K562 (cell line): ENCODE measurements around the gene NEU1. TPM values are rescaled to one million over a fixed set of nuclear protein-coding genes. Genes with fewer than 3 reads are reported as not detected.

Source experiments
- CBX2 ChIP-seq: fragments of 200-600 bp; sonication (generic); IDR thresholded peaks from one replicate; pipeline ENCODE4 v1.6.1; 2012; ENCODE audit warnings: mild to moderate bottlenecking, low read length, inconsistent platforms; ENCODE audit not compliant: insufficient read depth, poor library complexity, severe bottlenecking
- CBX3 ChIP-seq, 2 experiments: IDR thresholded peaks; 1 replicate in 1 of 2; 2 replicates in 1 of 2; pipeline ENCODE4 v1.6.1; 2012; ENCODE audit warnings: inconsistent platforms in 2 of 2, low read length in 2 of 2, borderline replicate concordance in 1 of 2, control low read depth in 1 of 2
- DNMT1 ChIP-seq: fragments of 450-650 bp; IDR thresholded peaks from 2 replicates; pipeline ENCODE4 v1.6.1; 2016; ENCODE audit warnings: antibody characterized with exemption, mild to moderate bottlenecking
- FIP1L1 ChIP-seq: fragments of 200-400 bp; formaldehyde crosslinking; IDR thresholded peaks from 2 replicates; pipeline ENCODE4 v1.6.1; 2018; ENCODE audit warnings: mild to moderate bottlenecking, low read depth, low read length; ENCODE audit not compliant: poor library complexity, severe bottlenecking
- NCOA2 ChIP-seq, 2 experiments: fragments of 450-650 bp; IDR thresholded peaks; 2 replicates each; pipeline ENCODE4 v1.6.1; 2018; ENCODE audit warnings: mild to moderate bottlenecking in 2 of 2, moderate library complexity in 1 of 2; ENCODE audit not compliant: partially characterized antibody in 2 of 2
- PHB ChIP-seq: fragments of 250-450 bp; sonication (Bioruptor Pico); IDR thresholded peaks from 2 replicates; pipeline ENCODE4 v1.5.0; 2021
- ZBTB7A ChIP-seq: IDR thresholded peaks from 2 replicates; pipeline ENCODE4 v1.6.1; 2011; ENCODE audit warnings: low read depth, mild to moderate bottlenecking, low read length, moderate library complexity, borderline replicate concordance; ENCODE audit not compliant: control insufficient read depth
- polyA plus RNA-seq, 8 experiments: library from polyadenylated mRNA; depleted of rRNA in 4 of 8; stranded (reverse) in 5 of 8; unstranded in 3 of 8; fragments of >200 nt; fragmentation: Nextera tagmentation in 2 of 8; fragmentation: Illumina TruSeq in 1 of 8; extraction: Ambion mirVana in 2 of 8; extraction: Trizol in 1 of 8; gene quantifications; 2 replicates each; pipeline versions ENCODE4 v1.2.1 to v1.2.3, GENCODE V29; 2011 to 2014; ENCODE audit warnings: inconsistent platforms in 1 of 8, missing spikeins in 1 of 8
- total RNA-seq, 7 experiments: library from RNA; depleted of rRNA in 6 of 7; stranded (reverse); fragments of >200 nt in 6 of 7; fragmentation: Illumina TruSeq in 2 of 7; extraction: Trizol in 2 of 7; gene quantifications; 2 replicates each; pipeline versions ENCODE4 v1.2.1 to v1.2.3, GENCODE V29; 2011 to 2021; ENCODE audit warnings: low replicate concordance in 1 of 7
- TF ChIP-seq, protein P1 (sequence below): fragments of 450-650 bp; IDR thresholded peaks from 2 replicates; pipeline ENCODE4 v1.6.1; 2016; ENCODE audit warnings: low read depth
- TF ChIP-seq, protein P2 (sequence below): sonication (generic); IDR thresholded peaks from 2 replicates; pipeline ENCODE4 v1.6.1; 2016
- TF ChIP-seq, protein P3 (sequence below): sonication (generic); formaldehyde crosslinking; IDR thresholded peaks from 2 replicates; pipeline ENCODE4 v1.8.1; 2022; ENCODE audit warnings: missing genetic modification reagents
- TF ChIP-seq, protein P4 (sequence below): fragments of 450-650 bp; IDR thresholded peaks from 2 replicates; pipeline ENCODE4 v1.6.1; 2017; ENCODE audit warnings: antibody characterized with exemption, mild to moderate bottlenecking

The NEU1 gene
- total and polyA plus RNA-seq, 9 of the 15 experiments (the other 6 are each of a cell fraction or from before 2014, with no cell fraction given): 14.8 to 67.8 (median 51.0) TPM

DNA sequence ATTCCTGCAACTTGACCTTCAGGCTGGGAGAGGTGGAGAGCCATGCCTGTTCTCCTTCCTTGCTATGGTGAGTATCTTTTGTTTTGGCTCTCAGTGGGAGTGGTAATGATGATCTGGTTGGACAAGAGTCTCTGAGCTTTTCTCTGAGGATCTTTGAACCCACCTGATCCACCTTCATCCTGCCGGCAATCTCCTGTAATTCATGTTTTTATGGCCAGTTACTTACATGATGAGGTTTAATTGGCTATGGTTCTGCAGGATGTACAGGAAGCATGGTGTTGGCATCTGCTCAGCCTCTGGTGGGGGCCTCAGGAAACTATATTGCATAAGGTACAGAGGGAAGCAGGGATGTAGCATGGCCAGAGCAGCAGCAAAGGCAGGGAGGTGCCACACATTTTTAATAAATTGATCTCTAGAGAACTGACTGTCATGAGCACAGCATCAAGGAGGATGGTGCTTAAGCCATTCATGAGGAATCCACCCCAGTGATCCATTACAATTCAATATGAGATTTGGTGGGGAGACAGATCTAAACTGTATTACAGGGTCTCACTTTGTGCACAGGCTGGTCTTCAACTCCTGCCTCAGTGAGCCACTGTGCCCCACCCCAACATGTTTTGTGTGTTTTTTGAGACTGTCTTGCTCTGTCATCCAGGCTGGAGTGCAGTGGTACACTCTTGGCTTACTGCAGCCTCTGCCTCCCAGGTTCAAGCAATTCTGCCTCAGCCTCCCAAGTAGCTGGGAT, 25.1 kb downstream of the NEU1 start (continued):
- TF ChIP-seq, protein P1, sequence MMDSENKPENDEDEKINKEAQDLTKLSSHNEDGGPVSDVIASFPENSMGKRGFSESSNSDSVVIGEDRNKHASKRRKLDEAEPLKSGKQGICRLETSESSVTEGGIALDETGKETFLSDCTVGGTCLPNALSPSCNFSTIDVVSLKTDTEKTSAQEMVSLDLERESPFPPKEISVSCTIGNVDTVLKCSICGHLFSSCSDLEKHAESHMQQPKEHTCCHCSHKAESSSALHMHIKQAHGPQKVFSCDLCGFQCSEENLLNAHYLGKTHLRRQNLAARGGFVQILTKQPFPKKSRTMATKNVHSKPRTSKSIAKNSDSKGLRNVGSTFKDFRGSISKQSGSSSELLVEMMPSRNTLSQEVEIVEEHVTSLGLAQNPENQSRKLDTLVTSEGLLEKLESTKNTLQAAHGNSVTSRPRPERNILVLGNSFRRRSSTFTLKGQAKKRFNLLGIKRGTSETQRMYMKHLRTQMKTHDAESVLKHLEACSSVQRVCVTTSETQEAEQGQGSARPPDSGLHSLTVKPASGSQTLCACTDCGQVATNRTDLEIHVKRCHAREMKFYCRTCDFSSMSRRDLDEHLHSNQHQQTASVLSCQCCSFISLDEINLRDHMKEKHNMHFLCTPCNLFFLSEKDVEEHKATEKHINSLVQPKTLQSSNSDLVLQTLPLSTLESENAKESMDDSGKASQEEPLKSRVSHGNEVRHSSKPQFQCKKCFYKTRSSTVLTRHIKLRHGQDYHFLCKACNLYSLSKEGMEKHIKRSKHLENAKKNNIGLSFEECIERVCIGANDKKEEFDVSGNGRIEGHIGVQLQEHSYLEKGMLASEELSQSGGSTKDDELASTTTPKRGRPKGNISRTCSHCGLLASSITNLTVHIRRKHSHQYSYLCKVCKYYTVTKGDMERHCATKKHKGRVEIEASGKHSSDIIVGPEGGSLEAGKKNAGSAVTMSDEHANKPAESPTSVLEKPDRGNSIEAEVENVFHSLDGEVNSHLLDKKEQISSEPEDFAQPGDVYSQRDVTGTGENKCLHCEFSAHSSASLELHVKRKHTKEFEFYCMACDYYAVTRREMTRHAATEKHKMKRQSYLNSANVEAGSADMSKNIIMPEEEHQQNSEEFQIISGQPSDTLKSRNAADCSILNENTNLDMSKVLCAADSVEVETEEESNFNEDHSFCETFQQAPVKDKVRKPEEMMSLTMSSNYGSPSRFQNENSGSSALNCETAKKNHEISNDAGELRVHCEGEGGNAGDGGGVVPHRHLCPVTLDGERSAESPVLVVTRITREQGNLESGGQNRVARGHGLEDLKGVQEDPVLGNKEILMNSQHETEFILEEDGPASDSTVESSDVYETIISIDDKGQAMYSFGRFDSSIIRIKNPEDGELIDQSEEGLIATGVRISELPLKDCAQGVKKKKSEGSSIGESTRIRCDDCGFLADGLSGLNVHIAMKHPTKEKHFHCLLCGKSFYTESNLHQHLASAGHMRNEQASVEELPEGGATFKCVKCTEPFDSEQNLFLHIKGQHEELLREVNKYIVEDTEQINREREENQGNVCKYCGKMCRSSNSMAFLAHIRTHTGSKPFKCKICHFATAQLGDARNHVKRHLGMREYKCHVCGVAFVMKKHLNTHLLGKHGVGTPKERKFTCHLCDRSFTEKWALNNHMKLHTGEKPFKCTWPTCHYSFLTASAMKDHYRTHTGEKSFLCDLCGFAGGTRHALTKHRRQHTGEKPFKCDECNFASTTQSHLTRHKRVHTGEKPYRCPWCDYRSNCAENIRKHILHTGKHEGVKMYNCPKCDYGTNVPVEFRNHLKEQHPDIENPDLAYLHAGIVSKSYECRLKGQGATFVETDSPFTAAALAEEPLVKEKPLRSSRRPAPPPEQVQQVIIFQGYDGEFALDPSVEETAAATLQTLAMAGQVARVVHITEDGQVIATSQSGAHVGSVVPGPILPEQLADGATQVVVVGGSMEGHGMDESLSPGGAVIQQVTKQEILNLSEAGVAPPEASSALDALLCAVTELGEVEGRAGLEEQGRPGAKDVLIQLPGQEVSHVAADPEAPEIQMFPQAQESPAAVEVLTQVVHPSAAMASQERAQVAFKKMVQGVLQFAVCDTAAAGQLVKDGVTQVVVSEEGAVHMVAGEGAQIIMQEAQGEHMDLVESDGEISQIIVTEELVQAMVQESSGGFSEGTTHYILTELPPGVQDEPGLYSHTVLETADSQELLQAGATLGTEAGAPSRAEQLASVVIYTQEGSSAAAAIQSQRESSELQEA: no peak
- no peak for TF ChIP-seq FIP1L1
- TF ChIP-seq, protein P2, sequence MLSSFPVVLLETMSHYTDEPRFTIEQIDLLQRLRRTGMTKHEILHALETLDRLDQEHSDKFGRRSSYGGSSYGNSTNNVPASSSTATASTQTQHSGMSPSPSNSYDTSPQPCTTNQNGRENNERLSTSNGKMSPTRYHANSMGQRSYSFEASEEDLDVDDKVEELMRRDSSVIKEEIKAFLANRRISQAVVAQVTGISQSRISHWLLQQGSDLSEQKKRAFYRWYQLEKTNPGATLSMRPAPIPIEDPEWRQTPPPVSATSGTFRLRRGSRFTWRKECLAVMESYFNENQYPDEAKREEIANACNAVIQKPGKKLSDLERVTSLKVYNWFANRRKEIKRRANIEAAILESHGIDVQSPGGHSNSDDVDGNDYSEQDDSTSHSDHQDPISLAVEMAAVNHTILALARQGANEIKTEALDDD: no peak
- TF ChIP-seq NCOA2 (IDR thresholded peaks at IDR 0.05; ENCODE audit: partially characterized antibody in 2 of 2): no peak
- no peak for TF ChIP-seq ZBTB7A
- TF ChIP-seq PHB (CRISPR knock-in tag): no peak
- no peak for TF ChIP-seq CBX3 (IDR thresholded peaks at IDR 0.05; ENCODE audit: borderline replicate concordance in 1 of 2, low read length in 2 of 2)
- TF ChIP-seq DNMT1: no peak
- TF ChIP-seq, protein P3, sequence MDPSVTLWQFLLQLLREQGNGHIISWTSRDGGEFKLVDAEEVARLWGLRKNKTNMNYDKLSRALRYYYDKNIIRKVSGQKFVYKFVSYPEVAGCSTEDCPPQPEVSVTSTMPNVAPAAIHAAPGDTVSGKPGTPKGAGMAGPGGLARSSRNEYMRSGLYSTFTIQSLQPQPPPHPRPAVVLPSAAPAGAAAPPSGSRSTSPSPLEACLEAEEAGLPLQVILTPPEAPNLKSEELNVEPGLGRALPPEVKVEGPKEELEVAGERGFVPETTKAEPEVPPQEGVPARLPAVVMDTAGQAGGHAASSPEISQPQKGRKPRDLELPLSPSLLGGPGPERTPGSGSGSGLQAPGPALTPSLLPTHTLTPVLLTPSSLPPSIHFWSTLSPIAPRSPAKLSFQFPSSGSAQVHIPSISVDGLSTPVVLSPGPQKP (CRISPR knock-in tag): no peak
- TF ChIP-seq, protein P4, sequence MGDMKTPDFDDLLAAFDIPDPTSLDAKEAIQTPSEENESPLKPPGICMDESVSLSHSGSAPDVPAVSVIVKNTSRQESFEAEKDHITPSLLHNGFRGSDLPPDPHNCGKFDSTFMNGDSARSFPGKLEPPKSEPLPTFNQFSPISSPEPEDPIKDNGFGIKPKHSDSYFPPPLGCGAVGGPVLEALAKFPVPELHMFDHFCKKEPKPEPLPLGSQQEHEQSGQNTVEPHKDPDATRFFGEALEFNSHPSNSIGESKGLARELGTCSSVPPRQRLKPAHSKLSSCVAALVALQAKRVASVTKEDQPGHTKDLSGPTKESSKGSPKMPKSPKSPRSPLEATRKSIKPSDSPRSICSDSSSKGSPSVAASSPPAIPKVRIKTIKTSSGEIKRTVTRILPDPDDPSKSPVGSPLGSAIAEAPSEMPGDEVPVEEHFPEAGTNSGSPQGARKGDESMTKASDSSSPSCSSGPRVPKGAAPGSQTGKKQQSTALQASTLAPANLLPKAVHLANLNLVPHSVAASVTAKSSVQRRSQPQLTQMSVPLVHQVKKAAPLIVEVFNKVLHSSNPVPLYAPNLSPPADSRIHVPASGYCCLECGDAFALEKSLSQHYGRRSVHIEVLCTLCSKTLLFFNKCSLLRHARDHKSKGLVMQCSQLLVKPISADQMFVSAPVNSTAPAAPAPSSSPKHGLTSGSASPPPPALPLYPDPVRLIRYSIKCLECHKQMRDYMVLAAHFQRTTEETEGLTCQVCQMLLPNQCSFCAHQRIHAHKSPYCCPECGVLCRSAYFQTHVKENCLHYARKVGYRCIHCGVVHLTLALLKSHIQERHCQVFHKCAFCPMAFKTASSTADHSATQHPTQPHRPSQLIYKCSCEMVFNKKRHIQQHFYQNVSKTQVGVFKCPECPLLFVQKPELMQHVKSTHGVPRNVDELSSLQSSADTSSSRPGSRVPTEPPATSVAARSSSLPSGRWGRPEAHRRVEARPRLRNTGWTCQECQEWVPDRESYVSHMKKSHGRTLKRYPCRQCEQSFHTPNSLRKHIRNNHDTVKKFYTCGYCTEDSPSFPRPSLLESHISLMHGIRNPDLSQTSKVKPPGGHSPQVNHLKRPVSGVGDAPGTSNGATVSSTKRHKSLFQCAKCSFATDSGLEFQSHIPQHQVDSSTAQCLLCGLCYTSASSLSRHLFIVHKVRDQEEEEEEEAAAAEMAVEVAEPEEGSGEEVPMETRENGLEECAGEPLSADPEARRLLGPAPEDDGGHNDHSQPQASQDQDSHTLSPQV: no peak
- no peak for TF ChIP-seq CBX2
